ENCODE measurements around the gene SLC2A14.
"Not testable (repeated sequence)": the region's sequence is repeated elsewhere in the genome, so short reads cannot be mapped to it uniquely, and the experiment has no call there.

SLC2A14 gene

DNA sequence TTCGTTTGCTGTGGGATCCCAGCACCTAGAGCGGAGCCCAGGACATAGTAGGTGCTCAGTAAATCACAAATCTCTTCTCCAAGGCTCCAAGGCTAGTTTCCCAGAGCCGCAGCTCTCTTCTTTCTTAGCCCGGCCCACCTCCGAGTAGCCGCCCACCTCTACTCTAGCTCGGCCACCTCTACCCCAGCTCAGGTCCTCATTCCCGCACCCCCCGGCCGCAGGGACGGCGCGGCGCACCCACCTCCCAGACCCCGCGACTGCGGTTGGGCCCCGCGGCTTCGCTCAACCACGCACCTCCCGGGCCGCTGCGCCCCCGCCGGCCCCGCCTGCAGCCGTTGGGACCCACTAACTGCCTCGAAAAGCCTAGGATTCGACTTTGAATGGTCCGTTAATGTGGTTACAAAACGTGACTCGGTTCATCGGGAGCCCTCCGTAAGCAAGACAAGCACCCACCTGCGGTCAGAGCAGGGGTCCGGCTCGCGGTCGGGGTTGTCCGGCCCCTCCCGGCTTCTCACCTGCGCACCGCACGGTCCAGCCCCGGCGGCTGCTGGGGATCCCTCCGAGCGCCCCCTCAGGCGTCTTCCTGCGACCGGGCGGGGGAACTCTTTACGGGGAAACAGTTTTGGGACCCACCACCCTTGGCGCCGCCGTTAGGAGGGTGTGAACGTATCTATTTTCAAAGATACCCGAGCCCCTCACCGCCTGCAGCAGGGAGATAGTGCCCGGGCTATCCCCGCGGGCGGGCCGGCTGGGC, at the start of gene SLC2A14:
TSS of gene SLC2A14 (minus strand) at position 350 of the 754 bp plus-strand sequence. CDS start 3,035 bp downstream, outside the sequence.
- no peak for DNase-seq

DNA sequence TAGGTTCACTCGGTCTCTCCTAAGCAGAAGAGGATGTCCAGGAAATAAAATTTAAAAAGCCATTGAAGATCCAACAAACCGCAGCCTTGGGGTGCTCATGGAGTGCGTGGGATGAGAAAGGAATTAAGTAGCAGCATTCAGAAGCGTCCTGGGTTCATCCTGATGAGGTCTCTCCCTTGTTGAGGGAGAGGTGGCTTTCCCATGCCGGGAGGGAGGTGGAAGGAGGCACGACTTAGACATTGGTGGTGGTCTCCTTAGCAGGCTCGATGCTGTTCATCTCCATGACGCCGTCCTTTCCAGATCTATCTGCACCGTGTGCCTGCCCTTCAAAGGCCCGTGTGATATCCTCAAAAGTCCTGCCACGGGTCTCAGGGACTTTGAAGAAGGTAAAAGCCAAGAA, 48.5 kb upstream of the SLC2A14 start:
- not testable (repeated sequence) for DNase-seq

DNA sequence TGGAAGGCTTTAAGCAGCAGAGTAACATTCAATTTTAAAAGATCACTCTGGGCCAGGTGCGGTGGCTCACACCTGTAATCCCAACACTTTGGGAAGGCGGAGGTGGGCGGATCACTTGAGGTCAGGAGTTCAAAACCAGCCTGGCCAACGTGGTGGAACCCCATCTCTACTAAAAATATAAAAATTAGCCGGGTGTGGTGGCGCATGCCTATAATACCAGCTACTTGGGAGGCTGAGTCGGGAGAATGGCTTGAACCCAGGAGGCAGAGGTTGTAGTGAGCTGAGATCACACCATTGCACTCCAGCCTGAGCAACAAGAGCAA, 45.5 kb upstream of the SLC2A14 start:
- not testable (repeated sequence) for DNase-seq

DNA sequence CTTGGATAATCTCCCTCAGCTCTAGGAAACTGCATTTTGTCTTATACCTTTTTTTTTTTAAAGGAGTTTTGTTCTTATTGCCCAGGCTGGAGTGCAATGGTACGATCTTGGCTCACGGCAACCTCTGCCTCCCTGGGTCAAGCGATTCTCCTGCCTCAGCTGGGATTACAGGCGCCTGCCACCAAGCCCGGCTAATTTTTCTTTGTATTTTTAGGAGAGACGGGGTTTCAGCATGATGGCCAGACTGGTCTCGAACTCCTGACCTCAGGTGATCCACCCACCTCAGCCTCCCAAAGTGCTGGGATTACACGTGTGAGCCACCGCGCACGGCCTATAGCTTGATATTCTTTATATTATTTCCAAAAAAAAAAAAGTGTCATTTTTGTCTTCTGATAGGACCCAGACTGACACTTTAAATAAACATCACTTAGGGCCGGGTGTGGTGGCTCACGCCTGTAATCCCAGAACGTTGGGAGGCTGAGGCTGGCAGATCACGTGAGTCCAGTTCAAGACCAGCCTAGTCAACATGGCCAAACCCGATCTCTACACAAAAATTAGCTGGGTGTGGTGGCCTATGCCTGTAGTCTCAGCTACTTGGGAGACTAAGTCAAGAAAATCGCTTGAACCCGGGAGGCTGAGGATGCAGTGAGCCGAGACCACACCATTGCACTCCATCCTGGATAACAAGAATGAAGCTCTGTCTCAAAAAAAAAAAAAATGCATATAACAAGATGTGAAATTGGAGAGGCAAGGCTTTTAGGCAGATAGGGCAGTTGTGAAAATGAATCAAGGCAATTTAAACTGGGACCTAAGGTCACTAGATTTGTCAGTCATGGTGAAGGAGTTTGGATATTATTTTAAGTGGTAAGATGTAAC, 44.9 kb upstream of the SLC2A14 start:
- no peak for DNase-seq

DNA sequence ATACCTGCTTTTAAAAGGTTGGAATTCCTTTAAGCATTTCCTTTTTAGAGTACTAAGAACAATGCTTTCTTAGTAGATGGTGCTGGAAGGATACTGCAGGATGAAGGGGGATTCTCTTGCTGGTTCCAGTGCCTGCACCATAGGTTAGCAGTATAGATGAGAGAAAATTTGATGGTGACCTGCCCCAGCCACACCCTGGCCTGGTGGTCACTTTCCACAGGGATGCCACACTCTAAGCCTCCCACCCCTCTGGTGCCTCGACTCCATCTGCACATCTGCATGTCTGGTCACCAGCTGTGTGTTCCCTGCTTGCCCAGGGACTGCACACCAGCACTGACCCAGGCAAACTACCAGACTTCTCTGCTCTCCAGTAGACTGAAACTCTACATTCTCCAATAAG, 44.2 kb upstream of the SLC2A14 start:
- no peak for DNase-seq

DNA sequence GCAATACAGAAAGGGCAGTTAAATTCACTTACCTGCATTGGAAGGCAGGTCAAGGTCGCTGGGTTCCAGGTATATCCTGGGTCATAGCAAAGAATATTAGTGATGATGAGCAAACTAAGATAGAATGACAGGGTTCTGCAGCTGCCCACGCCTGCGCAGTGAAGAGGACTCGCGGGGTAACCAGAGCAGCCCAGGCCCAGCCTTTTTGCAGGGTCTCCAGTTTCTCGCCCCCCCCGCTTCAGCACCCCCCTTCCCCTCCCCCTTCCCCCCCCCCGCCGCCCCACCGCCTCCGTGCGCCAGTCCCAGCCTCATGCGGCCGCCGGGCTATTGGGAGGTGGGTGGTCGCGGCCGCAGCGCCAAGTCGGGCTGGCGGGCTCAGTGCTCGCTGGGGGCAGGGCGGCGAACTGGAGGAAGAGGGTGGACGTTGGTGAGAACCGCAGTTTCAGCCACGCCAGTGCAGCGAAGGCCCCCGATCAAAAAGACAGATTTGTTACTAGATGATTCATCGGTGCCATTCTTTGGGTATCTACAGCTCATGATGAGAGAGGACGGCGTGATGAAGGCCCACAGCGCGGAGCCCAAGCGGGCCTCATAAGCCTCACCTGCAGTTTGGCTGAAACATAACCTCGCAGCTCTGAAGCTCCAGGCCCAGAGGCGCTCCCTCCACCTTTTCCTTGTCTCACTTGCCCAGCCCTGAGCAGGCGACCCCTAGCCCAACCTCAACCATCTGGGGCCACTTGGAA, 43.1 kb upstream of the SLC2A14 start:
- DNase-seq, result peak; percentile 7

DNA sequence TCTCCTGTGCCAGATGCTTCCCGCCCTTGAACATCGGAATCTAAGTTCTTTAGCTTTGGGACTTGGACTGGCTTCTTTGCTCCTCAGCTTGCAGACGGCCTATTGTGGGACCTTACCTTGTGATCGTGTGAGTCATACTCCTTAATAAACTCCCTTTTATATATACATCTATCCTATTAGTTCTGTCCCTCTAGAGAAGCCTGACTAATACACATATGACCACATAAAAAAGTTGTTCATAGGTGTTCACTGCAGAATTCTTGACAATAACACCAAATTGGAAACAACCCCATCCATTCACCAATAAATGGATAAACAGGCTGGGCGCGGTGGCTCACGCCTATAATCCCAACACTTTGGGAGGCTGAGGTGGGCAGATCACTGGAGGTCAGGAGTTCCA, 37.4 kb upstream of the SLC2A14 start:
- DNase-seq, result not testable (repeated sequence)

DNA sequence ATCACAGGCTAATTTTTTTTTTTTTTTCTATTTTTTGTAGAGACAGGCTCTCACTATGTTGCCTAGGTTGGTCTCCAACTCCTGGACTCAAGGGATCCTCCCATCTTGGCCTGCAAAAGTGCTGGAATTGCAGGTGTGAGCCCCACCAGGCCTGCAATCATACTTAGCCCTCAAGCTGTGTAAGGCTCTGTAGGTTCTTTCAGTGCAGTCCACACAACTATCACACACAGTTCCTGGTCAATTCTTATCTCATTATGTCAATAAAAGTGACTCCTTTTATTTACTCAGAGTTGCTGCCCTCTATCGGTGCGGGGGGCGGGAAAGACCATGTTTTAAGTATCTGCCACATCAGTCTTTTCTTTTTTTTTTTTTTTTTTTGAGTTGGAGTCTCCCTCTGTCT, 34.3 kb upstream of the SLC2A14 start:
- DNase-seq, result peak; percentile 33

DNA sequence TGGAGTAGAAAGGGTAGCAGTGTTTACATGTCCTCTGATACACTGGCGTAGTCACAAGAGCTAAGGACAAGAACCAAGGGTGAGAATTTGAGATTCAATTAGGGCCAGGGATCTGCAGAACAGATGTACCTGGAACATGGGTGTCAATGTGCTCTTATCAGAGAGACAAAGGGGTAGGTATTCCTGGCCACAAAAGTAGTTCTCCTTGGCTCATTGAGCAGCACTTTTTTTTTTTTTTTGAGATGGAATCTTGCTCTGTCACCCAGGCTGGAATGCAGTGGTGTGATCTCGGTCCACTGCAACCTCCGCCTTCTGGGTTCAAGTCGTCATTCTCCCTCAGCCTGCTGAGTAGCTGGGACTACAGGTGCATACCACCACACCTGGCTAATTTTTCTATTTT, 33.6 kb upstream of the SLC2A14 start:
- not testable (repeated sequence) for DNase-seq

DNA sequence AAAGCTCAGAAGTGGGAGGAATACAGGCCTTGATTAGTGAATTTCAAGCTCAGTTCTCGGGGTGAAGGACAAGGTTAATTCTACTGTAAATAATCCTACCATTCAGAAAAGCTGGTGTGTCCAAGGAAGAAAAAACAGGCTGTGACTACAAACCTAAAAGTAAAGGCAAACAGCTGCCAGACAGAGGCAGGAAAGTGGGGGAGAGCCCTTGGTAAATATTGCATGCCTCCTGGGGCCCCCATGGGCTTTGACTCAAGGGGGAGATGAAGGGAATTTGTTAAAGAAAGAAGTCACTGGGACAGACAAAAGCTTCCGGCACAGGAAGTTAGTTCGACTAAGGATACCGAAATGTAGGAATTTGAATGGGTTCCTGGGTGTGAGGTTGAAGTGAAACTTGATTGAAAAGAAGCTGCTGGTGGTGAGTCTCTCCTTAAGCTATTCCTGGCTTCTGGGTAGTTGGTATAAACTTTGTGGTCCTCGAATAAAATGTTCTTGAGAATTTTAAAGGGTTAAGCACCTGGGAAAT, 32.9 kb upstream of the SLC2A14 start:
- not testable (repeated sequence) for DNase-seq

DNA sequence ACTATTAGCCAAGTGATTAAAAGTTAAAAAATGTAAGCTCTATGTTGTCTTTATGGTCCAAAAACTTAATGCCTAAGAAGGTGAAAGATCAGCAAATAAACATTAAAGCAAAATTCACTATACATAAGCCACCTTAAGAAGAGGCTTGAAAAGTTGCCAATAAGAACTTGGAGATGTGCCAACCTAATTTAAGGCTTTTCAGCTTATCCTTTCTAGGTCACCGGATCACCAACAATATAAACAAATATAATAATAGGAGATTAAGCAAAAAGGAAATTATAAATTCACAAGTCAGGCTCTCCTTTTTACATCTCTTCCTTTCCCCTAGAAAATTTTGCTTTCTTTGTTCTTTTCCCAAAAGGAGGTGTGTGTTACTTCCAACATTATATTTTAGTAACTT, 32.4 kb upstream of the SLC2A14 start:
- no peak for DNase-seq

DNA sequence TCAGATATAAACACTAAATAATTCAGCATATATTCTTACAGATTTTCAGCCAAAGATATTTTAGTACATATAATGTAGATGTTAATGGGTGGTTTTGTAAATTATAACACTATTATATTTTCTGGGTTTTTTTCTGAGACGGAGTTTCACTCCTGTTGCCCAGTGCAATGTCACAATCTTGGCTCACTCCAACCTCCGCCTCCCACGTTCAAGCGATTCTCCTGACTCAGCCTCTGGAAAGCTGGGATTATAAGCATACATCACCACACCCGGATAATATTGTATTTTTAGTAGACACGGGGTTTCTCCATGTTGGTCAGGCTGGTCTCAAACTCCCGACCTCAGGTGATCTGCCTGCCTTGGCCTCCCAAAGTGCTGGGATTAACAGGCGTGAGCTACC, 29.7 kb upstream of the SLC2A14 start:
- not testable (repeated sequence) for DNase-seq

DNA sequence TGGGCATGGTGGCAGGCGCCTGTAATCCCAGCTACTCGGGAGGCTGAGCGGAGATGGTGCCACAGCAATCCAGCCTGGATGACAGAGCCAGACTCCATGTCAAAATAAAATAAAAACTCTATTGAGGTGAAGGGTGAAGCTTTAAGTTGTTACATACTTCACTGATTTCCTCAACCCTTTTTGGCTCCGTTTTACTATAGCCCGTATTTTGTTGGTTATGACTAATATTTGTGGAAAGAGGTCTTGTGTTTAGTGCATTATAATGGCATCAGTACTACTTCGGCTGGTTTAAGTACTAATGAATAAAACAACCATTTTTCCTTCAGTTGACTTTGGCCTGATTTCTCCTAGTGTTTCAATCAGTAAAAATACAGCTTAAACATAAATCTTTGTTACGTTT, 27.0 kb upstream of the SLC2A14 start:
- no peak for DNase-seq

DNA sequence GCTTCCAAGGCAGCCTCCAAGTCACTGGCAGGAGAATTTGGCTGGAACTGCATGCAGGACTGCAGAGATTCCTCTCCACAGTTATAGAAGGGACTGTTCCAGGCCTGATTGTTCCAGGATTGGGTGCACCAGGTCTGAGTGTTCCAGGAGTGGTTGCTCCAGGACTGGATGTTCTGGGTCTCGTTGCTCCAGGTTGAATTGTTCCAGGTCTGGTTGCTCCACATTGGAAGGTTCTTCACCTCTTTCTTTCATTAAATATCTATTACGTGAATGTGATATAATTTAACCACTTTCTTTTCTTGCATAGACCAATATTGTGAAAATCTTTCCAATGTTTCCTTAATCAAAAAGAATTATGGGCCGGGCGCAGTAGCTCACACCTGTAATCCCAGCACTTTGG, 24.0 kb upstream of the SLC2A14 start:
- not testable (repeated sequence) for DNase-seq

DNA sequence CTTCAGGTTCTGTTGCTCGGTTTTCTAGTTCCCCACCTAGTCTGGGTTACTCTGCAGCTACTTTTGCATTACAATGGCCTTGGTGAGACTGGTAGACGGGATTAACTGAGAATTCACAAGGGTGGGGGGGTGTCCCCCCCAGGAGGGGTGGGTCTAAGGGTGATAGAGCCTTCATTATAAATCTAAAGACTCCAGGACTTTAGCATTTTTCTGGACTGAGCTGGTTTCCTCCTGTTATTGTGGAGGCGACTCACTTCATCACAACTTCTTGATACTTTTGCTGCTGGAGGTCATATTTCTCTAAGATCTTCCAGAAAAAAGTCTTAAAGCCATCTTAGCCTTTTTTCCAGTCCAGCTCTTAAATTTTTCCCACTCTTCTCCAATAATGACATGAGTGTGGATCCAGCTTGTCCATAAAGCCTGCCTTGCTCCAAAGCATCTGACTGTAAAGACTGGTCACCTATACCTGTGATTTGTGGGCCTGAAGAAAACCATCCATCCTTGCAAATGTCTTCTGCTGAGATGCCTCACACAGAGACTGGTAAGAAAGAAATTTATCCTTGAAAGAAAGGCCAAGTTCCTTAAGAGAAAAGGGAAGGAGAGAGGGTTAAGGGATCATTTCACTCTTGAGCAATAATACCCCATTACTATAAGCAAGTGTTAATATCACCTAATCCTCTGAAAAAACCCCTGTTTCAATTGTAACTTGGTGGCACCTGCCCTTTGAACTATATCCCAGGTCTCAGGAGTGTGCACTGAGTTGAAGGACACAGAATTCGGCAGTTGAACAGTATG, 19.7 kb upstream of the SLC2A14 start:
- DNase-seq, result peak; percentile 47

DNA sequence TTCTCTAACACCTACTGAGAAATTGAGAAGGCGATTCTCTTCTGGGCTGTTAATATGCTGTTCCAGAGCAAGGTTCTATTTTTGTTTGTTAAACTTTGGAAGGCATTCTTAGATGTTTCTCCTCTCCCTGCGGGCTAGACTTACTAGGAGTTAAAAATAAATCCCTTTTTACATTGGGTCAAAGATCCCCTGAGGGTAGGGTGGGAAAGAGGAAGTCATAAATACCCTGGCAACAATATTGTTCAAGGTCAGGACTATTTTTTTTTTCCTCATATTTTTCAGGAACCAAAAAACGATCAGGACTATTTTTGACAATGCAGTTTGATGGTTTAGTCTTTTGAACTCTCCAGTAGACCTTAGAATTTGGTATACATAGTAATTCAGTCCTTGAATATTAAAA, 12.0 kb upstream of the SLC2A14 start:
- DNase-seq, result peak; percentile 74

DNA sequence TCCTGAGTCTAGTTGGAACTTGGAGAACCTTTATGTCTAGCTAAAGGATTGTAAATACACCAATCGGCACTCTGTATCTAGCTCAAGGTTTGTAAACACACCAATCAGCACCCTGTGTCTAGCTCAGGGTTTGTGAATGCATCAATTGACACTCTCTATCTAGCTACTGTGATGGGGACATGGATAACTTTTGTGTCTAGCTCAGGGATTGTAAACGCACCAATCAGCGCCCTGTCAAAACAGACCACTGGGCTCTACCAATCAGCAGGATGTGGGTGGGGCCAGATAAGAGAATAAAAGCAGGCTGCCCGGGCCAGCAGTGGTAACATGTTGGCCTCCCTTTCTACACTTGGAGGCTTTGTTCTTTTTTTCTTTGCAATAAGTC, 9.0 kb upstream of the SLC2A14 start:
- DNase-seq, result not testable (repeated sequence)

DNA sequence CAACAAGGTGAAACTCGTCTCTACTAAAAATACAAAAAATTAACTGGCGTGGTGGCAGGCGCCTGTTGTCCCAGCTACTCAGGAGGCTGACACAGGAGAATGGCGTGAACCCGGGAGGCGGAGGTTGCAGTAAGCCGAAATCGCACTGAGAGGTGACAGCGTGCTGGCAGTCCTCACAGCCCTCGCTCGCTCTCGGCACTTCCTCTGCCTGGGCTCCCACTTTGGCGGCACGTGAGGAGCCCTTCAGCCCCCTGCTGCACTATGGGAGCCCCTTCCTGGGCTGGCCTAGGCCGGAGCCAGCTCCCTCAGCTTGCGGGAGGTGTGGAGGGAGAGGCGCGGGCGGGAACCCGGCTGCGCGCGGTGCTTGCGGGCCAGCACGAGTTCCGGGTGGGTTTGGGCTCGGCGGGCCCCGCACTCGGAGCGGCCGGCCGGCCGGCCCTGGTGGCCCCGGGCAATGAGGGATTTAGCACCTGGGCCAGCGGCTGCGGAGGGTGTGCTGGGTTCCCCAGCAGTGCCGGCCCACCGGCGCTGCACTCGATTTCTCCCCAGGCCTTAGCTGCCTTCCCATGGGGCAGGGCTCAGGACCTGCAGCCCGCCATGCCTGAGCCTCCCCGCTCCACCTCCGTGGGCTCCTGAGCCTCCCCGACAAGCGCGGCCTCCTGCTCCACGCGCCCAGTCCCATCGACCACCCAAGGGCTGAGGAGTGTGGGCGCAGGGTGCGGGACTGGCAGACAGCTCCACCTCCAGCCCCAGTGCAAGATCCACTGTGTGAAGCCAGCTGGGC, 8.4 kb upstream of the SLC2A14 start:
- DNase-seq, result not testable (repeated sequence)

DNA sequence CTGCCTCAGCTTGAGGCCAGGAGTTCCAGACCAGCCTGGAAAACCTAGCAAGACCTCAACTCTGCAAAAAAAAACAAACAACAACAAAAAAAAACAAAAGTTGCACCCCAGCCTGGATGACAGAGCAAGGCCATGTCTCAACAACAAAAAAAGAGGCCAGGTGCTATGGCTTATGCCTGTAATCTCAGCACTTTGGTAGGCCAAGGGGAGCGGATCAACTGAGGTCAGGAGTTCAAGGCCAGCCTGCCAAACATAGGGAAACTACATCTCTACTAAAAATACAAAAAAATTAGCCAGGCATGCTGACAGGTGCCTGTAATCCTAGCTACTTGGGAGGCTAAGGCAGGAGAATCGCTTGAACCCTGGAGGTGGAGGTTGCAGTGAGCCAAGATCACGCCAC, 6.5 kb upstream of the SLC2A14 start:
- no peak for DNase-seq

DNA sequence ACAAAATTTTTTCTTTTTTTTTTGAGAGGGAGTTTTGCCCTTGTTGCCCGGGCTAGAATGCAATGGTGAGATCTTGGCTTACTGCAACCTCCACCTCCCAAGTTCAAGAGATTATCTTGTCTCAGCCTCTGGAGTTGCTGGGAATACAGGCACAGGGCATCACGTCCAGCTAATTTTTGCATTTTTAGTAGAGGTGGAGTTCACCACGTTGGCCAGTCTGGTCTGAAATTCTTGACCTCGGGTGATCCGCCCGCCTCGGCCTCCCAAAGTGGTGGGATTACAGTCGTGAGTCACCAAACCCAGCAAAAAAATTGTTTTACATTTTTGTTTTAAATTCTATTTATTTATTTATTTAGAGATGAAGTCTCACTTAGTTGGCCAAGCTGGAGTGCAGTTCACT, 4.7 kb upstream of the SLC2A14 start:
- no peak for DNase-seq

DNA sequence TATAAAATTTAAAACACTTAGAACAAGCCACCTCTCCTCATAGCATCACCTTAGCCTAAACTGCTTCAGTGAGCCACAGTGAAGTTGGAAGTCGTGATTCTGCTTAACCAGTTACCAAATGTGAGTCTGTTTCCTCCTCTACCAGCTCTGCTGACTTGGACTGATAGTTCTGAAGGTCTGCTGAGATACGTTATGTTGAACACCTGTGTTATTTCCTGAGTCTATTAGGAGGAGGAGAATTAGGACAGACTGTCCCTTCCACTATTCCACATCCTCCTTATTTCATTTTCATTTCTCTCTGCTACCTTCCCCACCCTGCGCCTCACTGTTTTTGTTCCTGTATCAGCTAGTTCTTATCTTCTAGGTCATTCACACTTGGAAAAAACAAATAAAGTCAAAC, 2.4 kb downstream of the SLC2A14 start:
- DNase-seq, result no peak

DNA sequence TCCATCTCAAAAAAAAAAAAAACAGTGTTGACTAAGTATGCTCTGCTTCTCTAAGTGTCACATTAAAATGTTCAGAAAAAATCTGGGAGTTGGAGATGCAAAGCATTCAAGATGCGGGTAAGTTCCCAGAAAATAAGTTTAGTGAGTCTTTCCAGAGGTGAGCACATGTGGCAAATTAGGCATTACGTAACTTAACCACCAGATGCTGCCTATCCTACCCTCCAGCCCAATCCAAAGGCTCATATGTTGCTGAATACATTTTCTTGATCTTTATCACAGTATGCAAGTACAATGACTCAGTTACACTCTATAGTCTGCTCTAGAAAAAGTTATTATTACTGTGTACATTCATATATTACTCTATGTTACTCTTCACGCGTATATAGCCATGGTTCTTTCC, 3.6 kb downstream of the SLC2A14 start:
- peak; percentile 5 for DNase-seq

Data from MV-4-11 (cell line).